ENCODE data around the gene IL11RA. TPM values are rescaled to one million over a fixed set of nuclear protein-coding genes. Genes with fewer than 3 reads are reported as not detected.

Gene IL11RA
- total RNA-seq, 1 donor from 2014 or later, result 83.8 TPM

GRCh38 chr9:34628656-34629490 lies 23.1 kb upstream of the IL11RA start, which contains the start of gene ARID3C:
Gene ARID3C, minus strand, starts transcription at chr9:34629066. Its CDS starts 1,052 bp downstream, at chr9:34628014.
- intact Hi-C loops (cut with micrococcal nuclease), result no loop called here

GRCh38 chr9:34629491-34629808 lies 22.5 kb upstream of the IL11RA start:
- intact Hi-C loops (cut with micrococcal nuclease), result no loop called here

- intact Hi-C loops (cut with micrococcal nuclease), result no loop called here
Observed at GRCh38 chr9:34630402-34631154, 21.4 kb upstream of the IL11RA start.

GRCh38 chr9:34633166-34633565 lies 18.8 kb upstream of the IL11RA start:
- intact Hi-C loops (cut with micrococcal nuclease), result no loop called here

- intact Hi-C loops (cut with micrococcal nuclease), result loop anchor here (1.0 to 2.0 kb wide), 2 partner anchors 22 to 69 kb away; partner anchors contain the start of gene RPP25L
Observed at GRCh38 chr9:34633851-34634550, 18.0 kb upstream of the IL11RA start.

- intact Hi-C loops (cut with micrococcal nuclease), result loop anchor here (1.0 to 5.0 kb wide), 4 partner anchors 22 to 257 kb away; partner anchors contain the start of genes DNAI1, FAM219A, MYORG and RPP25L
Observed at GRCh38 chr9:34634551-34635248, 17.3 kb upstream of the IL11RA start.

GRCh38 chr9:34635556-34635955 lies 16.4 kb upstream of the IL11RA start:
- intact Hi-C loops (cut with micrococcal nuclease), result loop anchor here (2.0 to 5.0 kb wide), 3 partner anchors 67 to 258 kb away; partner anchors contain the start of genes DNAI1, FAM219A and MYORG

GRCh38 chr9:34636791-34637355 lies 15.1 kb upstream of the IL11RA start:
- intact Hi-C loops (cut with micrococcal nuclease), result loop anchor here (1.0 to 5.0 kb wide), 3 partner anchors 28 to 260 kb away; partner anchors contain the start of genes DNAI1, FAM219A and MYORG

- intact Hi-C loops (cut with micrococcal nuclease), result loop anchor here (1.0 to 5.0 kb wide), 4 partner anchors 9 to 260 kb away; partner anchors contain the start of genes DNAI1, FAM219A, GALT and MYORG
Observed at GRCh38 chr9:34637356-34638137, 14.4 kb upstream of the IL11RA start, which contains the start of gene SIGMAR1. Gene SIGMAR1, minus strand, starts transcription at chr9:34637787. Its CDS starts 90 bp downstream, at chr9:34637697.

- intact Hi-C loops (cut with micrococcal nuclease), result loop anchor here (1.0 to 5.0 kb wide), 3 partner anchors 8 to 261 kb away; partner anchors contain the start of genes DNAI1, FAM219A, GALT and MYORG
Observed at GRCh38 chr9:34638138-34638445, 13.9 kb upstream of the IL11RA start.

- intact Hi-C loops (cut with micrococcal nuclease), result loop anchor here (5.0 kb wide), 2 partner anchors 182 to 262 kb away; partner anchors contain the start of genes DNAI1, FAM219A and MYORG
Observed at GRCh38 chr9:34639322-34639721, 12.7 kb upstream of the IL11RA start.

- intact Hi-C loops (cut with micrococcal nuclease), result no loop called here
Observed at GRCh38 chr9:34642679-34643078, 9.3 kb upstream of the IL11RA start.

- intact Hi-C loops (cut with micrococcal nuclease), result no loop called here
Observed at GRCh38 chr9:34644766-34645314, 7.1 kb upstream of the IL11RA start.

- intact Hi-C loops (cut with micrococcal nuclease), result loop anchor here (1.0 to 2.0 kb wide), 3 partner anchors 8 to 54 kb away; no protein-coding TSS in a partner anchor
Observed at GRCh38 chr9:34646211-34647083, 5.5 kb upstream of the IL11RA start, which contains the start of gene GALT. Gene GALT, plus strand, starts transcription at chr9:34646675. Its CDS starts 30 bp downstream, at chr9:34646705.

GRCh38 chr9:34647084-34647403 lies 4.9 kb upstream of the IL11RA start:
- intact Hi-C loops (cut with micrococcal nuclease), result loop anchor here (2.0 kb wide), 1 partner anchor 54 kb away; no protein-coding TSS in a partner anchor

GRCh38 chr9:34647651-34648050 lies 4.3 kb upstream of the IL11RA start:
- intact Hi-C loops (cut with micrococcal nuclease), result loop anchor here (2.0 kb wide), 1 partner anchor 53 kb away; no protein-coding TSS in a partner anchor

- intact Hi-C loops (cut with micrococcal nuclease), result no loop called here
Observed at GRCh38 chr9:34648673-34649072, 3.3 kb upstream of the IL11RA start.

- intact Hi-C loops (cut with micrococcal nuclease), result no loop called here
Observed at GRCh38 chr9:34650816-34651215, 1.2 kb upstream of the IL11RA start.

All from T-helper 2 cell treated with Interferon-gamma antibody and Interleukin-4, amounts not matched to agents 100 ng/mL and 5 ng/mL, for 36 hours (primary cell).